Body of pancreas (tissue), 4 donors: ENCODE data around the gene BIVM. TPM values are rescaled to one million over a fixed set of nuclear protein-coding genes. Genes with fewer than 3 reads are reported as not detected.
A peak's percentile ranks its signal among the peaks of the same experiment; 100 is the strongest.

Experiments used
- ATAC-seq: fragments of 150-250 bp; one replicate; pipeline ENCODE4 v1.9.1; 2016
- DNase-seq, 4 donors: peaks; one replicate each; pipeline ENCODE4 v3.0.0-alpha.2; 2019
- H3K27ac ChIP-seq, 4 donors: fragments of 200-600 bp; sonication (generic); 1 replicate in 3 of 4; 2 replicates in 1 of 4; pipeline versions ENCODE4 v1.5.1 to v1.6.1; 2016 to 2019; ENCODE audit warnings: mild to moderate bottlenecking in 1 of 4, mixed read lengths in 1 of 4, moderate library complexity in 1 of 4
- H3K27me3 ChIP-seq, 2 donors: fragments of 200-600 bp; sonication (generic); one replicate each; pipeline ENCODE4 v1.6.0; 2016; ENCODE audit warnings: mild to moderate bottlenecking in 1 of 2
- H3K36me3 ChIP-seq, 2 donors: fragments of 200-600 bp; sonication (generic); replicated peaks in 1 of 2; 2 replicates each; pipeline ENCODE4 v1.5.1; 2016; ENCODE audit warnings: low read depth in 2 of 2; ENCODE audit not compliant: insufficient read depth in 1 of 2
- H3K4me1 ChIP-seq: fragments of 200-600 bp; sonication (generic); one replicate; pipeline ENCODE4 v1.6.0; 2016
- H3K4me3 ChIP-seq, 2 donors: fragments of 200-600 bp; sonication (generic); 1 replicate in 1 of 2; 2 replicates in 1 of 2; pipeline ENCODE4 v1.5.1; 2016 to 2019
- H3K9me3 ChIP-seq, 3 donors: fragments of 200-600 bp; sonication (generic); 1 replicate in 2 of 3; 2 replicates in 1 of 3; pipeline ENCODE4 v1.5.1; 2016
- CTCF ChIP-seq, 7 experiments: fragments of 450-650 bp in 4 of 7; fragments of 200-600 bp in 3 of 7; sonication (generic) in 3 of 7; IDR thresholded peaks; one replicate each; pipeline ENCODE4 v1.5.1; 2016 to 2019; ENCODE audit warnings: antibody characterized with exemption in 7 of 7
- POLR2A ChIP-seq, 3 donors: fragments of 450-650 bp; IDR thresholded peaks; one replicate each; pipeline ENCODE4 v1.6.1; 2016; ENCODE audit warnings: antibody characterized with exemption in 3 of 3, mild to moderate bottlenecking in 2 of 3
- WGBS, 2 donors: methylation state at CpG; one replicate each; pipeline ENCODE4 v1.1.5; 2017; 5-methylcytosine and 5-hydroxymethylcytosine counted together
- intact Hi-C: fragments of 100-400 bp; cut with DNase I; formaldehyde crosslinking; loops from one replicate; pipeline ENCODE4 v1.15.1; 2023
- total RNA-seq, 2 donors: library from RNA; depleted of rRNA; stranded (reverse); fragments of >200 nt; gene quantifications; one replicate each; pipeline ENCODE4 v1.1.0, GENCODE V29; 2016

BIVM gene
- total RNA-seq, 2 donors from 2014 or later, result 15.8 to 18.9 TPM

- Histone ChIP-seq H3K4me3 (no peak overlapping the region), H3K9me3 (no peaks in the 10 kb centered on the region), H3K27ac (no peak overlapping the region), H3K4me1 (no peaks in the 10 kb centered on the region), H3K36me3 (peaks cover 20 to 61% of the 10 kb centered on the region in 2 donors), H3K27me3 (no peaks in the 10 kb centered on the region)
- DNase-seq, result no peak
- no peak for ATAC-seq
- no peak for TF ChIP-seq CTCF (IDR thresholded peaks at IDR 0.05)
- no peak for TF ChIP-seq POLR2A (IDR thresholded peaks at IDR 0.05)
- intact Hi-C loops, result no loop called here
- 67 to 72% methylated on average over 4 of the region's 4 CpGs for WGBS, 2 donors
Observed at GRCh38 chr13:102863590-102863989, 64.7 kb downstream of the BIVM start.

- TF ChIP-seq CTCF (IDR thresholded peaks at IDR 0.05) (no peak), POLR2A (IDR thresholded peaks at IDR 0.05) (no peak)
- ATAC-seq (no peak), DNase-seq (no peak)
- WGBS, 2 donors, result 84 to 90% methylated on average over 5 of the region's 5 CpGs
- intact Hi-C loops, result no loop called here
- Histone ChIP-seq H3K27ac (no peak overlapping the region), H3K27me3 (no peaks in the 10 kb centered on the region), H3K9me3 (no peaks in the 10 kb centered on the region), H3K4me1 (peaks cover 6% of the 10 kb centered on the region), H3K36me3 (peaks cover 14 to 36% of the 10 kb centered on the region in 2 donors), H3K4me3 (no peak overlapping the region)
Observed at GRCh38 chr13:102868366-102868936, 69.5 kb downstream of the BIVM start.

- ATAC-seq, result no peak
- Histone ChIP-seq H3K4me1 (peaks cover 6% of the 10 kb centered on the region), H3K4me3 (no peak overlapping the region), H3K27me3 (no peaks in the 10 kb centered on the region), H3K36me3 (peaks cover 5 to 35% of the 10 kb centered on the region in 2 donors), H3K9me3 (no peaks in the 10 kb centered on the region), H3K27ac (no peak overlapping the region)
- DNase-seq, result no peak
- WGBS, 2 donors, result 48 to 52% methylated on average over 5 of the region's 5 CpGs
- intact Hi-C loops, result no loop called here
- TF ChIP-seq CTCF (IDR thresholded peaks at IDR 0.05), result no peak
- TF ChIP-seq POLR2A (IDR thresholded peaks at IDR 0.05), result no peak
Observed at GRCh38 chr13:102869948-102870676, 71.2 kb downstream of the BIVM start.

DNA sequence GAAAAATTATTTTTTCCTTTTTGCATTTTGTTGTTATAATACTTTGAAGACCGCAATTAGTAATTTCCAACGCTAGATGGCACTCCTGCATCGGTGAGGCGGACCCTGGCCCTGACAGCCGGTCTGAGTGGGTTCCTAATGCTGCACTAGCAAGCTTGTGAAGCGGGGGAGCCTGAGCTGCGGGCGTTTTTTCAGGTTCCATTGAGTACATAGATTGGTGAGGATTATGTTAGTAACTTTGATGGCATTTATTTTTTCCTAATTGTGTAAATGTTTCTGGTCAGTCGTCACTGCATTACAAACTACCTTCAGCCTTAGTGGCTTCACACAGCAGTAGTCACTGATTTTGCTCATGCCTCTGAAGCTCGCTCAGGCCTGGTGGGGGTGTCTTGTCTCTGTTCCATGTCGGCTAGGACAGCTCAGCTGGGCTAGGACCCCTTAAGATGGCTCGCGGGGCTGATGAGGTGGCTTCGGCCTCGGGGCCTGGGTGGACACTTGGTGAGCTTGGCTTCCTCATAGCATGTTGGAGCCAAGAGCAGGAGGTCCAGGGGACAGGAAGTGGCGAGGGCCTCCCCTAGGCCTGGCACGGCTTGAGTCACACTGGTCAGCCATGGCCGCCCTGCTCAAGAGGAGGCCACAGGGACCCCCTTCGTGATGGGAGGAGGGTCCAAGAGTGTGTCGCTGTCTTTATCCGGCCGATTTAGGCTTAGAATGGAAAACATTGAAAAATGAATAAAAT is 71.9 kb downstream of the BIVM start:
- H3K9me3 ChIP-seq, result no peaks in the 10 kb centered on the region
- ATAC-seq (peak; percentile 50), DNase-seq (peak; percentile 38 to 55 (median 50))
- TF ChIP-seq POLR2A (IDR thresholded peaks at IDR 0.05), result no peak
- peak; percentile 55 to 78 (median 64) for TF ChIP-seq CTCF (IDR thresholded peaks at IDR 0.05)
- no peak overlapping the region for H3K4me3 ChIP-seq
- peaks cover 6% of the 10 kb centered on the region for H3K4me1 ChIP-seq
- peaks cover 5 to 42% of the 10 kb centered on the region in 2 donors for H3K36me3 ChIP-seq
- H3K27ac ChIP-seq, result no peak overlapping the region
- intact Hi-C loops, result no loop called here
- WGBS, 2 donors, result 53 to 55% methylated on average over 22 of the region's 22 CpGs
- H3K27me3 ChIP-seq, result no peaks in the 10 kb centered on the region
